NB4 (cell line): ENCODE measurements around the gene GSK3B.

Experiments used
- DNase-seq: peaks from one replicate; pipeline ENCODE4 v3.0.0; 2010; ENCODE audit warnings: low read depth
- H3K4me3 ChIP-seq: one replicate; pipeline ENCODE4 v1.5.1; 2011; ENCODE audit warnings: mild to moderate bottlenecking, low read depth, low read length, moderate library complexity
- CTCF ChIP-seq: IDR thresholded peaks from one replicate; pipeline ENCODE4 v1.5.1; 2012; ENCODE audit warnings: low read depth, low read length
- MAX ChIP-seq: IDR thresholded peaks from 2 replicates; pipeline ENCODE4 v1.6.1; 2011; ENCODE audit warnings: low read depth, low read length
- MYC ChIP-seq: IDR thresholded peaks from 2 replicates; pipeline ENCODE4 v1.6.1; 2011; ENCODE audit warnings: low read depth, low read length
- POLR2A ChIP-seq: IDR thresholded peaks from 2 replicates; pipeline ENCODE4 v1.6.1; 2011; ENCODE audit warnings: mild to moderate bottlenecking; ENCODE audit not compliant: insufficient read length; ENCODE audit errors: extremely low read depth

The GSK3B gene

GRCh38 chr3:119812491-119813058 lies 281.7 kb downstream of the GSK3B start:
- no peak for TF ChIP-seq POLR2A
- TF ChIP-seq MYC, result no peak
- no peak for TF ChIP-seq CTCF
- no peak for TF ChIP-seq MAX
- DNase-seq, result no peak
- no peak overlapping the region for H3K4me3 ChIP-seq

- TF ChIP-seq MYC (no peak), MAX (no peak), POLR2A (no peak), CTCF (no peak)
- H3K4me3 ChIP-seq, result no peak overlapping the region
- no peak for DNase-seq
These were observed 284.2 kb downstream of the GSK3B start for GRCh38 chr3:119810018-119810435.

GRCh38 chr3:119809249-119810017 lies 284.8 kb downstream of the GSK3B start:
- DNase-seq, result no peak
- no peak overlapping the region for H3K4me3 ChIP-seq
- TF ChIP-seq POLR2A (no peak), CTCF (no peak), MYC (no peak), MAX (no peak)

GRCh38 chr3:119808843-119809242 lies 285.4 kb downstream of the GSK3B start:
- TF ChIP-seq MYC (no peak), POLR2A (no peak), CTCF (no peak), MAX (no peak)
- no peak overlapping the region for H3K4me3 ChIP-seq
- DNase-seq, result no peak

GRCh38 chr3:119808244-119808643 lies 286.0 kb downstream of the GSK3B start:
- no peak overlapping the region for H3K4me3 ChIP-seq
- TF ChIP-seq CTCF (no peak), MYC (no peak), MAX (no peak), POLR2A (no peak)
- no peak for DNase-seq

GRCh38 chr3:119800844-119801243 lies 293.4 kb downstream of the GSK3B start:
- no peak for DNase-seq
- H3K4me3 ChIP-seq, result no peak overlapping the region
- TF ChIP-seq MAX (no peak), MYC (no peak), CTCF (no peak), POLR2A (no peak)
